A549 (cell line): ENCODE results near the gene GLIPR1L2. TPM values are rescaled to one million over a fixed set of nuclear protein-coding genes. Genes with fewer than 3 reads are reported as not detected.

ENCODE experiments used
- ATAC-seq, 2 experiments: fragments of 200-7000 bp in 1 of 2; fragments of >200 bp in 1 of 2; cut with Nextera tagmentation in 1 of 2; cut with Tn5 transposase in 1 of 2; 3 replicates each; pipeline versions ENCODE4 v1.8.0 to v1.9.1; 2018 to 2020; ENCODE audit warnings: mild to moderate bottlenecking in 1 of 2, moderate library complexity in 1 of 2
- CTCF ChIA-PET: fragments of 300-600 bp; sonication (Branson Sonifier 250); formaldehyde crosslinking; extraction: SDS; loops from one replicate; lab custom pipeline; 2021; ENCODE audit warnings: antibody characterized with exemption, inconsistent platforms; lab: Yijun Ruan, JAX
- POLR2A ChIA-PET: fragments of 350-600 bp; formaldehyde crosslinking; extraction: SDS; loops from one replicate; lab custom pipeline; 2021; ENCODE audit warnings: antibody characterized with exemption, inconsistent platforms; lab: Yijun Ruan, JAX
- DNase-seq, 2 experiments: peaks; one replicate each; pipeline versions ENCODE4 v3.0.0 to v3.0.0-alpha.2; 2011 to 2016; ENCODE audit warnings: low read depth in 1 of 2, low spot score in 1 of 2
- FAIRE-seq: peaks from 2 replicates; lab custom pipeline; 2011; peaks lifted over from hg19 to GRCh38; lab: Jason Lieb, UNC
- H3K27ac ChIP-seq, 2 experiments: fragments of >200 bp; sonication (Bioruptor Twin); formaldehyde crosslinking; 3 replicates each; pipeline ENCODE4 v1.5.1; 2016 to 2017
- H3K4me1 ChIP-seq: fragments of >200 bp; sonication (Bioruptor Twin); formaldehyde crosslinking; 3 replicates; pipeline ENCODE4 v1.6.1; 2016
- H3K4me2 ChIP-seq: fragments of >200 bp; sonication (Bioruptor Twin); formaldehyde crosslinking; 3 replicates; pipeline ENCODE4 v1.6.1; 2016
- H3K4me3 ChIP-seq: fragments of >200 bp; sonication (Bioruptor Twin); formaldehyde crosslinking; 3 replicates; pipeline ENCODE4 v1.5.1; 2016
- H3K9me3 ChIP-seq: fragments of >200 bp; sonication (Bioruptor Twin); formaldehyde crosslinking; 3 replicates; pipeline ENCODE4 v1.6.1; 2016
- ATOH8 ChIP-seq: fragments of 250-450 bp; sonication (Bioruptor Pico); IDR thresholded peaks from 2 replicates; pipeline ENCODE4 v1.5.0; 2020; ENCODE audit warnings: low read depth, mild to moderate bottlenecking, moderate library complexity
- CBX2 ChIP-seq: fragments of 200-600 bp; sonication (generic); IDR thresholded peaks from 2 replicates; pipeline ENCODE4 v1.6.1; 2016; ENCODE audit warnings: low read depth, mild to moderate bottlenecking, borderline replicate concordance
- EHF ChIP-seq: fragments of 250-450 bp; sonication (Bioruptor Pico); IDR thresholded peaks from 2 replicates; pipeline ENCODE4 v1.5.0; 2020; ENCODE audit warnings: mild to moderate bottlenecking
- GATA3 ChIP-seq: IDR thresholded peaks from 2 replicates; pipeline ENCODE4 v1.6.1; 2012; ENCODE audit warnings: borderline replicate concordance
- HES2 ChIP-seq: fragments of >200 bp; sonication (Bioruptor Twin); formaldehyde crosslinking; IDR thresholded peaks from 2 replicates; pipeline ENCODE4 v1.6.1; 2016
- HMGXB4 ChIP-seq: fragments of 250-450 bp; sonication (Bioruptor Pico); IDR thresholded peaks from 2 replicates; pipeline ENCODE4 v1.5.0; 2021; ENCODE audit warnings: mild to moderate bottlenecking, moderate library complexity, borderline replicate concordance
- JUN ChIP-seq, 2 experiments: fragments of >200 bp; sonication (Bioruptor Twin); formaldehyde crosslinking; IDR thresholded peaks; 2 replicates in 1 of 2; 3 replicates in 1 of 2; pipeline ENCODE4 v1.6.1; 2016 to 2017
- KDM1A ChIP-seq: fragments of 200-600 bp; sonication (generic); IDR thresholded peaks from 2 replicates; pipeline ENCODE4 v1.6.1; 2016; ENCODE audit warnings: low read depth, mild to moderate bottlenecking
- MAFK ChIP-seq: fragments of 450-650 bp; IDR thresholded peaks from 2 replicates; pipeline ENCODE4 v1.6.1; 2014; ENCODE audit not compliant: partially characterized antibody
- MAZ ChIP-seq: fragments of 150-350 bp; IDR thresholded peaks from 2 replicates; pipeline ENCODE4 v1.6.1; 2014; ENCODE audit warnings: antibody characterized with exemption, low read depth, low read length, borderline replicate concordance
- MYC ChIP-seq: IDR thresholded peaks from 2 replicates; pipeline ENCODE4 v1.6.1; 2012; ENCODE audit warnings: mild to moderate bottlenecking, inconsistent platforms, low read length, improper control_type of control experiment, borderline replicate concordance
- NFE2L2 ChIP-seq: fragments of 150-350 bp; conservative IDR thresholded peaks from 2 replicates; pipeline ENCODE4 v1.6.1; 2014; ENCODE audit warnings: low read length
- NR3C1 ChIP-seq: fragments of >200 bp; sonication (Bioruptor Twin); formaldehyde crosslinking; IDR thresholded peaks from 3 replicates; pipeline ENCODE4 v1.6.1; 2017
- PBX3 ChIP-seq: IDR thresholded peaks from 2 replicates; pipeline ENCODE4 v1.6.1; 2012
- POLR2AphosphoS2 ChIP-seq: conservative IDR thresholded peaks from 2 replicates; pipeline ENCODE4 v1.6.1; 2012; ENCODE audit warnings: low read length, improper control_type of control experiment, inconsistent platforms
- RARB ChIP-seq: fragments of 250-450 bp; sonication (Bioruptor Pico); IDR thresholded peaks from 2 replicates; pipeline ENCODE4 v1.8.0; 2021; ENCODE audit warnings: mild to moderate bottlenecking, moderate library complexity
- REST ChIP-seq: fragments of 200-600 bp; sonication (generic); IDR thresholded peaks from 2 replicates; pipeline ENCODE4 v1.6.1; 2016; ENCODE audit warnings: antibody characterized with exemption, mild to moderate bottlenecking, moderate library complexity
- SMC3 ChIP-seq: fragments of >200 bp; sonication (Bioruptor Twin); formaldehyde crosslinking; IDR thresholded peaks from 3 replicates; pipeline ENCODE4 v1.6.1; 2018; ENCODE audit warnings: inconsistent platforms
- SREBF2 ChIP-seq: fragments of 450-650 bp; IDR thresholded peaks from 2 replicates; pipeline ENCODE4 v1.6.1; 2014; ENCODE audit warnings: mild to moderate bottlenecking, moderate library complexity
- TP53 ChIP-seq: fragments of 250-450 bp; sonication (Bioruptor Pico); IDR thresholded peaks from 2 replicates; pipeline ENCODE4 v1.5.0; 2021; ENCODE audit warnings: mild to moderate bottlenecking, moderate library complexity
- ZFP36 ChIP-seq: fragments of 450-650 bp; IDR thresholded peaks from 2 replicates; pipeline ENCODE4 v1.6.1; 2014; ENCODE audit warnings: borderline replicate concordance; ENCODE audit not compliant: partially characterized antibody
- WGBS: methylation state at CpG from one replicate; pipeline ENCODE4 v1.1.6; 2017; ENCODE audit errors: missing lambda C conversion rate; 5-methylcytosine and 5-hydroxymethylcytosine counted together
- polyA plus RNA-seq, 4 experiments: library from polyadenylated mRNA; depleted of rRNA in 3 of 4; stranded (reverse); fragments of >200 nt; fragmentation: RNase III in 1 of 4; extraction: RNeasy Plus Mini Kit Qiagen cat#74134 plus additional on column Dnase treatment in 1 of 4; gene quantifications; 2 replicates in 3 of 4; 3 replicates in 1 of 4; pipeline ENCODE4 v1.2.3, GENCODE V29; 2011 to 2017
- TF ChIP-seq, protein P1 (sequence below): fragments of >200 bp; sonication (Bioruptor Twin); formaldehyde crosslinking; IDR thresholded peaks from 3 replicates; pipeline ENCODE4 v1.5.1; 2016
- TF ChIP-seq, protein P2 (sequence below): fragments of 150-350 bp; IDR thresholded peaks from 2 replicates; pipeline ENCODE4 v1.6.1; 2014; ENCODE audit warnings: low read depth, mild to moderate bottlenecking, low read length
- TF ChIP-seq, protein P3 (sequence below): IDR thresholded peaks from 2 replicates; pipeline ENCODE4 v1.6.1; 2012; ENCODE audit warnings: low read depth, borderline replicate concordance

The GLIPR1L2 gene
- polyA plus RNA-seq, 2 of the 4 experiments (the other 2 are of a cell fraction) = 0.40 to 0.90 TPM

DNA sequence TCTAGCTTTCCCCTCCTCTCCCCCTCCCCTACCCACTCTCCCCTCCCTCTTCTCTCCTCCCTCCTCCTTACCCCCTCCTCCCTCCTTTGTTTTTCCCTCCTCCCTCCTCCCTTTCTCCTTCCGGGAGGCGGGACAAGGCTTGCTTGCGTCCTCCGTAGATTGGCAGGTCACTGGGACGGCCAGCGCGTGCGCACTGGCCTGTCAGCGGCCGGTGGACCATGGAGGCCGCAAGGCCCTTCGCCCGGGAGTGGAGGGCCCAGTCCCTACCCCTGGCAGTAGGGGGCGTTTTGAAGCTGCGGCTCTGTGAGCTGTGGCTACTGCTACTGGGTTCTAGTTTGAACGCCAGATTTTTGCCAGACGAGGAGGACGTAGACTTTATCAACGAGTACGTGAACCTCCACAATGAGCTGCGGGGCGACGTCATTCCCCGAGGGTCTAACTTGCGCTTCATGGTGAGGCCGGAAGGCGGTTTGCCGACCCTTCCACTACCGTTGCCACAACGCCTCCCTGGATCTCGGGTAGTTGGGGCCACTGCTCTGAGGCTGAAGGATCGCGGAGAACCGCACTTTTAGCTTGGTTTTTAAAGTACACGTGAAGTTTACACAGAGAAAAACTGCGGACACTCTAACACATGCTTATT, at the start of gene GLIPR1L2 (continued):
- TF ChIP-seq, protein P1, sequence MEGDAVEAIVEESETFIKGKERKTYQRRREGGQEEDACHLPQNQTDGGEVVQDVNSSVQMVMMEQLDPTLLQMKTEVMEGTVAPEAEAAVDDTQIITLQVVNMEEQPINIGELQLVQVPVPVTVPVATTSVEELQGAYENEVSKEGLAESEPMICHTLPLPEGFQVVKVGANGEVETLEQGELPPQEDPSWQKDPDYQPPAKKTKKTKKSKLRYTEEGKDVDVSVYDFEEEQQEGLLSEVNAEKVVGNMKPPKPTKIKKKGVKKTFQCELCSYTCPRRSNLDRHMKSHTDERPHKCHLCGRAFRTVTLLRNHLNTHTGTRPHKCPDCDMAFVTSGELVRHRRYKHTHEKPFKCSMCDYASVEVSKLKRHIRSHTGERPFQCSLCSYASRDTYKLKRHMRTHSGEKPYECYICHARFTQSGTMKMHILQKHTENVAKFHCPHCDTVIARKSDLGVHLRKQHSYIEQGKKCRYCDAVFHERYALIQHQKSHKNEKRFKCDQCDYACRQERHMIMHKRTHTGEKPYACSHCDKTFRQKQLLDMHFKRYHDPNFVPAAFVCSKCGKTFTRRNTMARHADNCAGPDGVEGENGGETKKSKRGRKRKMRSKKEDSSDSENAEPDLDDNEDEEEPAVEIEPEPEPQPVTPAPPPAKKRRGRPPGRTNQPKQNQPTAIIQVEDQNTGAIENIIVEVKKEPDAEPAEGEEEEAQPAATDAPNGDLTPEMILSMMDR = peak; percentile 85
- TF ChIP-seq PBX3 (peak; percentile 76), GATA3 (no peak; the same call in 1 of the 2 replicates), RARB (CRISPR knock-in tag) (no peak), MAZ (peak; percentile 49; the same call in 1 of the 2 replicates), SREBF2 (no peak), CBX2 (no peak), SMC3 (peak; percentile 75), HES2 (no peak), ZFP36 (no peak), KDM1A (no peak), TP53 (CRISPR knock-in tag) (no peak), NR3C1 (no peak), NFE2L2 (no peak), JUN (IDR thresholded peaks at IDR 0.05) (peak in 1 of 2 experiments; percentile 61; a peak in 2 of 5 replicates), POLR2AphosphoS2 (no peak), HMGXB4 (CRISPR knock-in tag) (no peak)
- TF ChIP-seq, protein P2, sequence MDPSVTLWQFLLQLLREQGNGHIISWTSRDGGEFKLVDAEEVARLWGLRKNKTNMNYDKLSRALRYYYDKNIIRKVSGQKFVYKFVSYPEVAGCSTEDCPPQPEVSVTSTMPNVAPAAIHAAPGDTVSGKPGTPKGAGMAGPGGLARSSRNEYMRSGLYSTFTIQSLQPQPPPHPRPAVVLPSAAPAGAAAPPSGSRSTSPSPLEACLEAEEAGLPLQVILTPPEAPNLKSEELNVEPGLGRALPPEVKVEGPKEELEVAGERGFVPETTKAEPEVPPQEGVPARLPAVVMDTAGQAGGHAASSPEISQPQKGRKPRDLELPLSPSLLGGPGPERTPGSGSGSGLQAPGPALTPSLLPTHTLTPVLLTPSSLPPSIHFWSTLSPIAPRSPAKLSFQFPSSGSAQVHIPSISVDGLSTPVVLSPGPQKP = no peak
- TF ChIP-seq, protein P3, sequence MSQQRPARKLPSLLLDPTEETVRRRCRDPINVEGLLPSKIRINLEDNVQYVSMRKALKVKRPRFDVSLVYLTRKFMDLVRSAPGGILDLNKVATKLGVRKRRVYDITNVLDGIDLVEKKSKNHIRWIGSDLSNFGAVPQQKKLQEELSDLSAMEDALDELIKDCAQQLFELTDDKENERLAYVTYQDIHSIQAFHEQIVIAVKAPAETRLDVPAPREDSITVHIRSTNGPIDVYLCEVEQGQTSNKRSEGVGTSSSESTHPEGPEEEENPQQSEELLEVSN = peak; percentile 72; the same call in 1 of the 2 replicates

DNA sequence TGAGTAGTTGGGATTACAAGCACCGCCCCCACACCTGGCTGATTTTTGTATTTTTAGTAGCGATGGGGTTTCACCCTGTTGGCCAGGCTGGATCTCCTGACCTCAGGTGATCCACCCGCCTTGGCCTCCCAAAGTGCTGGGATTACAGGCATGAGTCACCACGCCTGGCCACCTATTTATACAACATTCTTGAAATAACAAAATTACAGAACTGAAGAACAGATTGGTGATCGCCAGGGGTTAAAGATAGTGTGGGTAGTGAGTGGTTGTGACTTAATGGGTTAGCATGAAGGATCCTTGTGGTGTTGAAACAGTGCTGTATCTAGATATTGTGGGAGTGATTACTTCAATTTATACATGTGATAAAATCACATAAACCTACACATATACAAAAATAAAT, 49.0 kb upstream of the GLIPR1L2 start:
- ATAC-seq = no peak
- FAIRE-seq = no peak
- peak in 1 of 2 experiments; percentile 8 for DNase-seq
- ChIA-PET POLR2A (no interaction called here), CTCF (no interaction called here)
- Histone ChIP-seq H3K9me3 (no peaks in the 10 kb centered on the region), H3K4me1 (peaks cover 7% of the 10 kb centered on the region; the same call in 2 of the 3 replicates), H3K4me2 (no peak overlapping the region), H3K27ac (no peak overlapping the region), H3K4me3 (no peak overlapping the region)
- WGBS = 72% methylated on average over 5 of the region's 5 CpGs
- TF ChIP-seq MAFK (no peak), ATOH8 (CRISPR knock-in tag) (no peak), GATA3 (no peak), EHF (CRISPR knock-in tag) (no peak), MYC (no peak), REST (no peak)
